ENCODE data around the gene ZNF337. TPM values are rescaled to one million over a fixed set of nuclear protein-coding genes. Genes with fewer than 3 reads are reported as not detected.
"Not testable (repeated sequence)": the region's sequence is repeated elsewhere in the genome, so short reads cannot be mapped to it uniquely, and the experiment has no call there.

Gene ZNF337
- total RNA-seq, 6 experiments from 2014 or later, result 2.9 to 4.8 (median 4.3) TPM

GRCh38 chr20:25643716-25644115, 52.9 kb downstream of the ZNF337 start:
- Histone ChIP-seq H3K27ac (no peak overlapping the region), H3K9me3 (no peaks in the 10 kb centered on the region), H3K36me3 (peaks cover 0 to 3% (median 0%) of the 10 kb centered on the region in 4 donors), H3K4me1 (no peaks in the 10 kb centered on the region), H3K4me3 (no peak overlapping the region), H3K27me3 (no peaks in the 10 kb centered on the region)
- ATAC-seq, result no peak
- intact Hi-C loops (cut with DNase I), result no loop called here
- TF ChIP-seq POLR2A (IDR thresholded peaks at IDR 0.05) (no peak), CTCF (IDR thresholded peaks at IDR 0.05) (no peak)
- DNase-seq, result no peak

- intact Hi-C loops (cut with DNase I), result no loop called here
- Histone ChIP-seq H3K4me3 (no peak overlapping the region), H3K4me1 (no peaks in the 10 kb centered on the region), H3K27ac (no peak overlapping the region), H3K27me3 (no peaks in the 10 kb centered on the region), H3K9me3 (no peaks in the 10 kb centered on the region), H3K36me3 (peaks cover 0 to 3% (median 0%) of the 10 kb centered on the region in 4 donors)
- TF ChIP-seq POLR2A (IDR thresholded peaks at IDR 0.05) (no peak), CTCF (IDR thresholded peaks at IDR 0.05) (no peak)
- DNase-seq (no peak), ATAC-seq (no peak)
- 88% methylated on average over 2 of the region's 2 CpGs for WGBS (ENCODE audit: insufficient coverage, low coverage, low lambda C conversion rate, missing lambda C conversion rate)
Observed at GRCh38 chr20:25637247-25637646, 59.4 kb downstream of the ZNF337 start.

GRCh38 chr20:25632940-25633790, 63.5 kb downstream of the ZNF337 start:
- no peaks in the 10 kb centered on the region for H3K27me3 ChIP-seq
- H3K4me3 ChIP-seq, result no peak overlapping the region
- no peak for TF ChIP-seq CTCF (IDR thresholded peaks at IDR 0.05)
- TF ChIP-seq POLR2A (IDR thresholded peaks at IDR 0.05), result no peak
- H3K4me1 ChIP-seq, result no peaks in the 10 kb centered on the region
- no peak overlapping the region for H3K27ac ChIP-seq
- no peak for DNase-seq
- intact Hi-C loops (cut with DNase I), result no loop called here
- no peak for ATAC-seq
- WGBS (ENCODE audit: insufficient coverage, low coverage, low lambda C conversion rate, missing lambda C conversion rate), result 77% methylated on average over 5 of the region's 5 CpGs
- no peaks in the 10 kb centered on the region for H3K9me3 ChIP-seq
- H3K36me3 ChIP-seq, result peaks cover 0 to 3% (median 0%) of the 10 kb centered on the region in 4 donors

- H3K27me3 ChIP-seq; H3K9me3 ChIP-seq; ATAC-seq; DNase-seq; H3K27ac ChIP-seq; intact Hi-C loops (cut with DNase I); H3K36me3 ChIP-seq; H3K4me3 ChIP-seq; H3K4me1 ChIP-seq: not testable (repeated sequence)
- WGBS (ENCODE audit: insufficient coverage, low coverage, low lambda C conversion rate, missing lambda C conversion rate), result 88% methylated on average over 2 of the region's 2 CpGs
Observed at GRCh38 chr20:25630615-25631014, 66.0 kb downstream of the ZNF337 start.

GRCh38 chr20:25629816-25630499, 66.7 kb downstream of the ZNF337 start:
- Histone ChIP-seq H3K27ac (no peak overlapping the region), H3K36me3 (no peaks in the 10 kb centered on the region), H3K4me3 (no peak overlapping the region), H3K9me3 (no peaks in the 10 kb centered on the region), H3K4me1 (no peaks in the 10 kb centered on the region), H3K27me3 (no peaks in the 10 kb centered on the region)
- intact Hi-C loops (cut with DNase I), result no loop called here
- DNase-seq (no peak), ATAC-seq (no peak)
- TF ChIP-seq CTCF (IDR thresholded peaks at IDR 0.05) (no peak), POLR2A (IDR thresholded peaks at IDR 0.05) (no peak)
- WGBS (ENCODE audit: insufficient coverage, low coverage, low lambda C conversion rate, missing lambda C conversion rate), result 83% methylated on average over 7 of the region's 8 CpGs

Data from right lobe of liver (tissue), 6 donors.